ENCODE results near the gene TPP1. TPM values are rescaled to one million over a fixed set of nuclear protein-coding genes. Genes with fewer than 3 reads are reported as not detected.

TPP1 gene
- total and polyA plus RNA-seq, 4 donors: 52.8 to 108 (median 86.5) TPM

DNA sequence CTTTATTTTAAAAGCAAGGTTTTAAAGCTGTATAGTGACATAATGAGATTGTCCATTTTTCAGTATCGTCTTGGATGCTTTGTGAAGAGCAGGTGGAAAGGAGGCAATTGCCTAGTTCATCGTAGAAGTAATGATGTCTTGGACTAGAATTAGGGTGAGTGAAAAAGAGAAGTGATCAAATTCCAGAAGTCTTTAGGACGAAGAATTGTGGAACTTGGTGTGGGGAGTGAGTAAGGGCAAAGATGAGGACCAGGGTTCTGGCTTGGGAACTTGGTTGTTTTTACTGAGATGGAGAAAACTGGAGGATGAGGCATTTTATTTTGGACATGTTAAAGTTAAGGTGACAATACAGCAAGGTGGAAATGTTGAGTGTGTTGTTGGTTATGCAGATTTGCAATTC is 14.4 kb downstream of the TPP1 start:
- H3K4me3 ChIP-seq (ENCODE audit: low read depth in 1 of 3, low read length in 3 of 3): peak overlapping the region in 2 of 3 donors; percentile 59 to 98
- TF ChIP-seq JUND (IDR thresholded peaks at IDR 0.05): no peak
- no peak for TF ChIP-seq TAF1 (conservative IDR thresholded peaks at IDR 0.05)
- TF ChIP-seq, protein P1, sequence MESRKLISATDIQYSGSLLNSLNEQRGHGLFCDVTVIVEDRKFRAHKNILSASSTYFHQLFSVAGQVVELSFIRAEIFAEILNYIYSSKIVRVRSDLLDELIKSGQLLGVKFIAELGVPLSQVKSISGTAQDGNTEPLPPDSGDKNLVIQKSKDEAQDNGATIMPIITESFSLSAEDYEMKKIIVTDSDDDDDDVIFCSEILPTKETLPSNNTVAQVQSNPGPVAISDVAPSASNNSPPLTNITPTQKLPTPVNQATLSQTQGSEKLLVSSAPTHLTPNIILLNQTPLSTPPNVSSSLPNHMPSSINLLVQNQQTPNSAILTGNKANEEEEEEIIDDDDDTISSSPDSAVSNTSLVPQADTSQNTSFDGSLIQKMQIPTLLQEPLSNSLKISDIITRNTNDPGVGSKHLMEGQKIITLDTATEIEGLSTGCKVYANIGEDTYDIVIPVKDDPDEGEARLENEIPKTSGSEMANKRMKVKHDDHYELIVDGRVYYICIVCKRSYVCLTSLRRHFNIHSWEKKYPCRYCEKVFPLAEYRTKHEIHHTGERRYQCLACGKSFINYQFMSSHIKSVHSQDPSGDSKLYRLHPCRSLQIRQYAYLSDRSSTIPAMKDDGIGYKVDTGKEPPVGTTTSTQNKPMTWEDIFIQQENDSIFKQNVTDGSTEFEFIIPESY (IDR thresholded peaks at IDR 0.05): no peak
- TF ChIP-seq, protein P2, sequence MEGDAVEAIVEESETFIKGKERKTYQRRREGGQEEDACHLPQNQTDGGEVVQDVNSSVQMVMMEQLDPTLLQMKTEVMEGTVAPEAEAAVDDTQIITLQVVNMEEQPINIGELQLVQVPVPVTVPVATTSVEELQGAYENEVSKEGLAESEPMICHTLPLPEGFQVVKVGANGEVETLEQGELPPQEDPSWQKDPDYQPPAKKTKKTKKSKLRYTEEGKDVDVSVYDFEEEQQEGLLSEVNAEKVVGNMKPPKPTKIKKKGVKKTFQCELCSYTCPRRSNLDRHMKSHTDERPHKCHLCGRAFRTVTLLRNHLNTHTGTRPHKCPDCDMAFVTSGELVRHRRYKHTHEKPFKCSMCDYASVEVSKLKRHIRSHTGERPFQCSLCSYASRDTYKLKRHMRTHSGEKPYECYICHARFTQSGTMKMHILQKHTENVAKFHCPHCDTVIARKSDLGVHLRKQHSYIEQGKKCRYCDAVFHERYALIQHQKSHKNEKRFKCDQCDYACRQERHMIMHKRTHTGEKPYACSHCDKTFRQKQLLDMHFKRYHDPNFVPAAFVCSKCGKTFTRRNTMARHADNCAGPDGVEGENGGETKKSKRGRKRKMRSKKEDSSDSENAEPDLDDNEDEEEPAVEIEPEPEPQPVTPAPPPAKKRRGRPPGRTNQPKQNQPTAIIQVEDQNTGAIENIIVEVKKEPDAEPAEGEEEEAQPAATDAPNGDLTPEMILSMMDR (IDR thresholded peaks at IDR 0.05; ENCODE audit: low read depth, low read length, missing input control): no peak
- TF ChIP-seq NR2F2 (IDR thresholded peaks at IDR 0.05): no peak
- TF ChIP-seq HNF4G (IDR thresholded peaks at IDR 0.05): no peak
- TF ChIP-seq FOXA1 (IDR thresholded peaks at IDR 0.05): no peak
- TF ChIP-seq, protein P3, sequence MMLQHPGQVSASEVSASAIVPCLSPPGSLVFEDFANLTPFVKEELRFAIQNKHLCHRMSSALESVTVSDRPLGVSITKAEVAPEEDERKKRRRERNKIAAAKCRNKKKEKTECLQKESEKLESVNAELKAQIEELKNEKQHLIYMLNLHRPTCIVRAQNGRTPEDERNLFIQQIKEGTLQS (IDR thresholded peaks at IDR 0.05): no peak
- no peak for TF ChIP-seq FOXA2 (IDR thresholded peaks at IDR 0.05)
- no peak for TF ChIP-seq SP1 (IDR thresholded peaks at IDR 0.05)
- no peak for TF ChIP-seq RXRA (IDR thresholded peaks at IDR 0.05)
- TF ChIP-seq HNF4A (conservative IDR thresholded peaks at IDR 0.05): no peak
- no peak for TF ChIP-seq YY1 (IDR thresholded peaks at IDR 0.05)
- TF ChIP-seq, protein P4, sequence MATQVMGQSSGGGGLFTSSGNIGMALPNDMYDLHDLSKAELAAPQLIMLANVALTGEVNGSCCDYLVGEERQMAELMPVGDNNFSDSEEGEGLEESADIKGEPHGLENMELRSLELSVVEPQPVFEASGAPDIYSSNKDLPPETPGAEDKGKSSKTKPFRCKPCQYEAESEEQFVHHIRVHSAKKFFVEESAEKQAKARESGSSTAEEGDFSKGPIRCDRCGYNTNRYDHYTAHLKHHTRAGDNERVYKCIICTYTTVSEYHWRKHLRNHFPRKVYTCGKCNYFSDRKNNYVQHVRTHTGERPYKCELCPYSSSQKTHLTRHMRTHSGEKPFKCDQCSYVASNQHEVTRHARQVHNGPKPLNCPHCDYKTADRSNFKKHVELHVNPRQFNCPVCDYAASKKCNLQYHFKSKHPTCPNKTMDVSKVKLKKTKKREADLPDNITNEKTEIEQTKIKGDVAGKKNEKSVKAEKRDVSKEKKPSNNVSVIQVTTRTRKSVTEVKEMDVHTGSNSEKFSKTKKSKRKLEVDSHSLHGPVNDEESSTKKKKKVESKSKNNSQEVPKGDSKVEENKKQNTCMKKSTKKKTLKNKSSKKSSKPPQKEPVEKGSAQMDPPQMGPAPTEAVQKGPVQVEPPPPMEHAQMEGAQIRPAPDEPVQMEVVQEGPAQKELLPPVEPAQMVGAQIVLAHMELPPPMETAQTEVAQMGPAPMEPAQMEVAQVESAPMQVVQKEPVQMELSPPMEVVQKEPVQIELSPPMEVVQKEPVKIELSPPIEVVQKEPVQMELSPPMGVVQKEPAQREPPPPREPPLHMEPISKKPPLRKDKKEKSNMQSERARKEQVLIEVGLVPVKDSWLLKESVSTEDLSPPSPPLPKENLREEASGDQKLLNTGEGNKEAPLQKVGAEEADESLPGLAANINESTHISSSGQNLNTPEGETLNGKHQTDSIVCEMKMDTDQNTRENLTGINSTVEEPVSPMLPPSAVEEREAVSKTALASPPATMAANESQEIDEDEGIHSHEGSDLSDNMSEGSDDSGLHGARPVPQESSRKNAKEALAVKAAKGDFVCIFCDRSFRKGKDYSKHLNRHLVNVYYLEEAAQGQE (IDR thresholded peaks at IDR 0.05): no peak
- TF ChIP-seq GABPA (IDR thresholded peaks at IDR 0.05 in 1 of 2, conservative IDR thresholded peaks at IDR 0.05 in 1 of 2): no peak
- TF ChIP-seq, protein P5, sequence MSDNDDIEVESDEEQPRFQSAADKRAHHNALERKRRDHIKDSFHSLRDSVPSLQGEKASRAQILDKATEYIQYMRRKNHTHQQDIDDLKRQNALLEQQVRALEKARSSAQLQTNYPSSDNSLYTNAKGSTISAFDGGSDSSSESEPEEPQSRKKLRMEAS (IDR thresholded peaks at IDR 0.05): no peak
- H3K9ac ChIP-seq (ENCODE audit: low read depth in 1 of 2, low read length in 2 of 2): peak overlapping the region; percentile 41 to 95
- no peaks in the 10 kb centered on the region for H3K27me3 ChIP-seq (ENCODE audit: control insufficient read depth in 4 of 4, insufficient read depth in 4 of 4, low read length in 3 of 4)
- DNase-seq (ENCODE audit: low spot score): peak; percentile 9
- H3K36me3 ChIP-seq (ENCODE audit: control insufficient read depth in 4 of 4, insufficient read depth in 3 of 4, low read depth in 1 of 4, low read length in 3 of 4): peaks cover 5 to 38% (median 24%) of the 10 kb centered on the region in 4 donors
- H3K27ac ChIP-seq (ENCODE audit: low read depth in 1 of 2, low read length in 2 of 2): peak overlapping the region; percentile 66 to 94
- H3K4me1 ChIP-seq (ENCODE audit: control insufficient read depth in 4 of 4, insufficient read depth in 4 of 4, low read length in 3 of 4): peaks cover 7 to 57% (median 41%) of the 10 kb centered on the region in 4 donors
- no peaks in the 10 kb centered on the region for H3K9me3 ChIP-seq (ENCODE audit: control insufficient read depth in 4 of 4, low read length in 3 of 4)
- 58% methylated on average over 3 of the region's 3 CpGs for WGBS

Data from liver (tissue), 9 donors.